Testis (tissue), 2 donors: ENCODE data around the gene ANXA6.

Source experiments
- CTCF ChIP-seq, 3 experiments: fragments of 450-650 bp in 2 of 3; fragments of 200-600 bp in 1 of 3; sonication (generic) in 1 of 3; IDR thresholded peaks; one replicate each; pipeline ENCODE4 v1.5.1; 2016 to 2019; ENCODE audit warnings: antibody characterized with exemption in 3 of 3, mild to moderate bottlenecking in 2 of 3, moderate library complexity in 1 of 3
- POLR2A ChIP-seq: fragments of 450-650 bp; IDR thresholded peaks from one replicate; pipeline ENCODE4 v1.6.1; 2017; ENCODE audit warnings: antibody characterized with exemption, mild to moderate bottlenecking, moderate library complexity

DNA sequence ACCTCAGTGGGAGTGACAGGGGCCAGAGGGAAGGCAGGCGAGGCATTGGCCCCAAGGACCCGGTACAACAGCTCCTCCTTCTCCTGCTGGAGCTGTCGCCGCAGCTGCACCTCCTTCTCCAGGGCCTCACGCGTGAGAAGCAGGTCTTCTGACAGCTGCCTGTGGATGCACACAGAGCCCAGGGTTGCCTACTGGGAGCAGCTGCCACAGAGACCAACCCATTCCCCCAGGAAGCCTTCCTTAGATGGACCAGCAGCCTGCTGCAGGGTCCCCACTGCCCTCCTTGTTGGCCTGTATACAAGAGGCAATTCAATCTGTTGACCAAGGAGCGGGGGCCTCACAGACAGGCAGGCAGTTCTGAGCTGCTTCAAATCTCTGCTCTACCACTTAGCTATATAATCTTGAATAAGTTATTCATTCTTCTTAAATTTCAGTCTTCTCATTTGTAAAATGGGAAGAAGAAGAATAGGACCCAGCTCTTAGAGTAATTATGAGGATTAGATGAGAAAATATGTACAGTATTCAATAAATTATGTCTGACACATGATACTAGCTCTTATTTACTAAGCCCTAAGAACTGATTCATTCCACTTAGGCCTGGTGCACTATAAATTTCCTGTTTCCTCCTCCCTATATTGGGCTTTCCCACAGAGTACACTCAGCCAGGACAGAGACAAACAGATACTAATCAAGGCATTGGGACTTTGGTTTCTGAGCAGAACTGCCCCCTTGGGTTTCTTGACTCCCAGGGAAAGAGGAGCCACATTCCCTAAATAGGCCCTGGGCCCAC, 26.1 kb upstream of the ANXA6 start:
- TF ChIP-seq CTCF (IDR thresholded peaks at IDR 0.05), result no peak
- no peak for TF ChIP-seq POLR2A
